HL-60/S4 (cell line): ENCODE results near the gene GPR183.

Experiments used
- in situ Hi-C: fragments of 300-500 bp; cut with MboI; formaldehyde crosslinking; loops from 2 replicates; pipeline ENCODE4 v1.14.3; 2022; ENCODE audit warnings: low sequenced_read_pairs

The GPR183 gene, protein sequence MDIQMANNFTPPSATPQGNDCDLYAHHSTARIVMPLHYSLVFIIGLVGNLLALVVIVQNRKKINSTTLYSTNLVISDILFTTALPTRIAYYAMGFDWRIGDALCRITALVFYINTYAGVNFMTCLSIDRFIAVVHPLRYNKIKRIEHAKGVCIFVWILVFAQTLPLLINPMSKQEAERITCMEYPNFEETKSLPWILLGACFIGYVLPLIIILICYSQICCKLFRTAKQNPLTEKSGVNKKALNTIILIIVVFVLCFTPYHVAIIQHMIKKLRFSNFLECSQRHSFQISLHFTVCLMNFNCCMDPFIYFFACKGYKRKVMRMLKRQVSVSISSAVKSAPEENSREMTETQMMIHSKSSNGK

GRCh38 chr13:99307247-99307646 lies at the start of gene GPR183:
TSS of gene GPR183 (minus strand) at chr13:99307399. CDS start at chr13:99296145, 11,254 bp downstream.
- in situ Hi-C loops = no loop called here

DNA sequence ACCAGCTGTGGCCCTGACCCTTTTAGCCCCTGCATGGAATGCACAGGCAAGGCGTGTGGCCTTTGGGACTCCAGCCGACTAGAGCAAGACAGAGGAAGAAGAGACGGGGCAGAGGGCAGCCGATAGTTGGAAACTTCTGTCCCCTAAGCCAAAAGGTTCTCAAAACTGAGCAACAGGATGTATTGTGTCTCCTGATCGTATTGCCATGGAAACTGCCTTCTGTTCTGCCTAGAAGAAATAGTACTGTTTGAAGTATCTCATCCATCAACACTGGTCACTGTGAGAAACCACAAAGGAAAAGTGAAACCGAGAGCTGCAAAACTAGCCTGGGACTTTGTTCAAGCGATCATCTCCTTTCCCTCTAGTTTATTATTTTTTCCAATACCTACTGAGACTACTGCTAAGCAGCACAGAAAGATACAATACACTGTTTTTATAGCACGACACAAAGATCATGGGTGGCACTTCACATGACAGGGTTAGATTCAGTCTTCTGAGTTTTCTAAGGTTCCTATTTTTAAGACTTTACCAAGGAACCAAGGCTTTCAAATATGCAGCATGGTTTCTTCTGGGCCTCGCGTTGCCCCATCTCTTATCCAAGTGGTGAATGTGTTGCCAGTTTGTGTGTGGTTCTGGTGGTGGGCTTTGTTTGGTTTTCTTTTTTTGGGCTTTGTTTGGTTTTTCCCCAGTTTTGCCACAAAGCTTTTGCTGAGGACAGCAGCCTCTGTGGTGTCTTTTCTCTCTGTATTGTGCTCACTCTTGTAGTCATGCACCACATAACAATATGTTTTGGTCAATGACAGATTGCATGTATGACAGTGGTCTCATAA lies 49.3 kb upstream of the GPR183 start:
- in situ Hi-C loops = no loop called here

GRCh38 chr13:99356012-99356261 lies 48.7 kb upstream of the GPR183 start:
- in situ Hi-C loops = no loop called here

DNA sequence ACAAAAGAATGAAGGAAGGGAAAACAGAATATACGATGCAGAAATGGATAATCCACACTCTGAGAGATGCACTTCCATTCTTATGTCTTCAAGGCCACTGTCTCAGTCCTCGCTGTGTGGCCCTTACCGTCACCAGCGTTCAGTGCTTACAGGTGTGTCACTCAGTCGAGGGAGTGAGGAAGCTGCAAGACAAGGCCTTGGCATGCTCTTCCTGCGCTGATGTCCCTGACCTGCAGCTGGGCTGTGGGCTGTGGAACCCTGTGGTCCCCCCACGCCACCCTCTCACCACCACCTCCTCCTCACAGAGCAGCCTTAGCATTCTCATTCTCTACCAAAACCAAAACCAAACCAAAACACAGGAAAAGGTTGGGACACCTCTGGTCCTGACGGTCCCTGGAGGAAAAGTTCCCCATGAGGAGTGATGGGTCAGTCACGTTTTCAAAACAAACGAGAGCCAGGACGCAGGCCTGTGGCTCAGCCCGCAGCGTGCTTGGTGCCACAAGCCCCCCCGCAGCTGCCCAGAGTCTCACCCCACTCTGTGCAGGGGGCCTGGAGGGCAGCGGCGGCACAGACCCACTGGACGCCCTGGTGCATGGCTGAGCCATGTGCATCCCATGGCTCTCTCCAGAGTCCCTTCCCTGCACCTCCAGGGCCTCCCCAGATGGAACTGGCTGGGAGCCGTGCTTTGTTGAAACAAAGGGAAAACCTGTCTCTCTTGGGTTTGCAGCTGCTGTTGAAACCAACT lies 48.2 kb upstream of the GPR183 start:
- in situ Hi-C loops = no loop called here

GRCh38 chr13:99354371-99354951 lies 47.3 kb upstream of the GPR183 start:
- in situ Hi-C loops = no loop called here

DNA sequence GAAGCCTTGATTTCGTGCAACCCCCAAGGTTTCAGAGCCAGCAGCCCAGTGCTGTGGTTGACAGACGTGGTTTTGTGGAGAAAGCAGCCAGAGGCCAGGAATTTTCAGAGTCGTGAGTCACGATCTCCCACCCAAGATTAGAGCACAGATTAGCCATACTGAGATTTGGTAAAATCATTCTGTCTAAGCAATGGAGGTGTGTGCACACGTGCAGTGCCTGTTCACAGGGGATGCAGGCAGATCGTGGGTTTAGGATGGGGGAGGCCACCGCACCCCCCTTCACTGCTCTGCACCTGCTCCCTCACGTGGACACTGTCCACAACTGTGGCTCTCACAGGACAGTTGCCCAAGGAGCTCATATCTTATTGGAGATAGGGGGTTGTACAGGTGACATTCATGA lies 46.6 kb upstream of the GPR183 start:
- in situ Hi-C loops = no loop called here

GRCh38 chr13:99353246-99353600 lies 46.0 kb upstream of the GPR183 start:
- in situ Hi-C loops = no loop called here

DNA sequence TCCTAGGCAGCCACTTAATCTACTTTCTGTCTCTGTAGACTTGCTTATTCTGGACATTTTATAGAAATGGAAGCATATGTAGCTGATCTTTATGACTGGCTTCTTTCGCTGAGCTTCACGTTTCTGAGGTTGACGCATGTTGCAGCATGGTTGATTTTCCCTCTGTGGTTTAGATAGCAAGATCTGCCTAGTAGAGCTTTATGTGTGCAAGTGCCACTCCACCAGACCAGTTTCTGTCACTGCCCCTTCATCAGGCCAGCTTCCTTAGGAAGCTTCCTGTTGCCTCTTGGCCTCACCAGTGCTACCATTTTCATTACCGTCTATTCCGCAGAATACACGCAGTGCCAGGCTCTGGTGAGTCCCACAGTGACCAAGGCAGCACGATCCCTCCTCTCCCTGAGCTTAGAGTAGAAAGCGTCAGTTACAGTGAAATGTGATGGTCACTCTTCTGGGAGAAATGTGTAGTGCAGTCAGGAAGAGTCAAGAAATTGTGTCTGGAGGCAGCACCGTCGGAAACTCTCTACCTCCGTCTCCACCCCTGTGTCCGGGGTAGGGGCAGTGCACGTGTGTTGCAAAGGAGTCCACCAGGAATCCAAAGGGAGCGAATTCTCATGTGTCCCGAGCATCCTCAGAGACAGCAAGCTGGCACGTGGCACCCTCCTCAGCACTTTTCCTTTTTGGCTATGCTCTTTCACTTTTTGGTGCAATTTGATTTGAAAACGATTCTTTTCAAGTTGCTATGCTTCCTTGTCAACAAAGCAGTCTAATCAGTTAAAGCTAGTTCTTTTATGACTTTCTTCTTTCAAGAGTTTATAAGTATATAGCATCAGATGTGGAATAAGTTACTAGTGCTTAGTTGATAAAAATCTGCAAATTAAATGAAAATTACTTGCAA lies 45.4 kb upstream of the GPR183 start:
- in situ Hi-C loops = no loop called here

DNA sequence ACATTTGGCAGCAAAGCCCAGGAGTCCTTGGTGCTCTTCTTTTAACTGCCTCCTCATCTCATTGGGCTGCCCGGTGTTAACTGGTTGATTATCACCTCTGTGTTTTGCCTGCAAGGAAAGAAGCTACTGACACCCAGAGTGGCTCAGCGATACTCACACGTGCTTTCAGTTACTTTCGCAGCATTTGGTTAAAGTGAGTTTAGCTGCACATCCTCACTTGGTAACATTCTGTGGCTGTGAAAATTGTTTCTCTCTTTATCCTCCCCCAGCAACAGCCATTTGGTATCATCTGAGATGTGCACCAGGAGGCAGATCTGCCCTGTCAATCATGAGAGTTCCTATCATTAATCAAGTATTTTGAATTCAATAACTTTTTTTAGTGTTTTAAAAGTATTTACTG lies 44.6 kb upstream of the GPR183 start:
- in situ Hi-C loops = no loop called here

DNA sequence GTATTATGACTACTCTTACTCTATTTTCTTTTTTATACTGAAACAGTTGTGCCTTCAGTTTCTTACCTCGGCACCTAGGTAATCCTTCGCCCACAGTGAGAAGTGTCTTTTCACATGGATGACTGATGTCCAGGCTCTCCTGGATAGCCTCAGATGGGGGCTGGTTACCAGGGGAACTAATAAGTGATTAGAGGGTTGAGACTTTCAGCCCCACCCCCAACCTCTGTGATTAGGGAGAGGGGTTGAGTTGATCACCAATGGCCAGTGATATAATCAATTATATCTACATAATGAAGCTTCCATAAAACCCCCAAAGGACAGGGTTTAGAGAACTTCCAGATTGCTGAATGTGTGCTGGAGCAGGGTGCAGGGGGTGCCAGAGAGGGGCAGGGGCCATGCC lies 43.0 kb upstream of the GPR183 start:
- in situ Hi-C loops = no loop called here

GRCh38 chr13:99347911-99348451 lies 40.8 kb upstream of the GPR183 start:
- in situ Hi-C loops = no loop called here

GRCh38 chr13:99347335-99347878 lies 40.2 kb upstream of the GPR183 start:
- in situ Hi-C loops = no loop called here

DNA sequence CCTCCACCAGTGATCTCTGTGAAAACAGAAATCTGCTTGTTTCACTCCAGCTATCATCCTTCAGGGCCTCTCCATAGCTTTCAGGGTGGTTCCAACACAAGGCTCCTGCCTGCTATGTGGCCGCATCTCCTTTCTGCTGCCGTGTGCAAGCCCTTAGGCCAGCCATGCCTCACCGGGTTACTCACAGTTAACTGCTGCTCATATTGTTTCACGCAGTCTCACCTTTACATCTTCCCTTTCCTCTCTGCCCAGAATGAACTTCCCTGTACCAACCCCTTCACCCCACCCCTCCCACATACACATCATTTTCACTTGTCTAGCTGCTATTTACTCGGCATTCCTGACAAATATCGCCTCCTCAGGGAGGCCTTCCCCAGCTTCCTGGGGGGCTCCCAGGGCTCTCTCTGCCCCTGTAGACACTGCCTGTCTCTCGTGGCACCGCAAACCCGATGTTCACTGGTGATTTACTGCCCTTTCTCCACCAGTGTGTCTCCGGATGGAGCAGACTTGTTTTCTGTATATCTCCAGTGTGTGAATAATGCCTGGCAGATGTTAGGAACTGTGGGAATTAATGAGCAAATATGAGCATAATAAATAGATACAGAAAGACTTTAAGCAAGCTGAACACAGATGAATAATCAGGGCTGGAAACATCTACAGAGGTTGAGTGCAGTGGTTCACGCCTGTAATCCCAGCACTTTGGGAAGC lies 39.3 kb upstream of the GPR183 start:
- in situ Hi-C loops = no loop called here

DNA sequence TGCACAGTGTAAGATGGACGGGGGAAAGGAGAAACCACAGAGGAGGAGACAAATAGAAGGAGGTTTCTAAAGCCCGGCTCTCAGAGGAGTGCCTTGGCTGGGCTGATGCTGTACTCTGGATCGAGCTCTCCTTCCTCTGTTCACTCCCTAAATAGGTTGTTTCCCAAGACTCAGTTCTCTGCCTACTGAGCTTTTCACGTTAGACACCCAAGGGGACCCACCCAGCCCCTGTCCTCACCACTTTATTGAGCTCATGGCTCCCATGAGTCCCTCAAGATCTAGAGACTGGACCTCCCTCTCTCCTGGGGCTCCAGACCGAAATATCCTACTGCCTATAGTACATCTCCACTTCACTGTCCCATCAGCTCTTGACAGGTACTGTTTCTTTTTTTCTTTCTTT lies 38.1 kb upstream of the GPR183 start:
- in situ Hi-C loops = no loop called here

DNA sequence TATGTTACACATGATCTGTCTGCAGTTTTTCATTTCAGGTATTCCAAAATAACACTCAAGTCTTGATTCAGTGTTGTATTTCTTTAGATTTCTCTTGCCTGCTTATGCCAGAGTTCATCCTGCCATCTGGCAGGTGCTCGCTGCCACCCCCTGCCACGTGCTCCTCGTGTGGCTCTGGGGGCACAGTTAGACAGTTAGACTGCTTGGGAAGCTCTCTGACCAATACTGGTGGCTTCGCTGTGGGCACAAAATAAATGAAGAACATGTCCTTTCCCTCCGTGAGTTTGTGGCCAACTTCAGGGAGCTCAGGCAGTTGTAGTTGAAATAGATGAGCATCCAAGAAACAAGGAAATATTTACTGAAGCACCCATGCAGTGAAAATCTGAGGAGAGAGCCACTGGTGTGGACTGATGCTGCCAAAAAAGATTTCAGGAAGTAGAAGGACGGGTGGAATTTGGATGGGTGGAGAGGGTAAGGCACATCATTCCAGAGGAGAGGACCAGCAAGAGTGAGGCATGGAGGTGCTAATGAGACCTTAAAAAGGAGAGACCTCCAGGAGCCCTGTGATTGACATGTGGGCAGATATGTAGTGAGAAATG lies 37.5 kb upstream of the GPR183 start:
- in situ Hi-C loops = no loop called here

- in situ Hi-C loops = no loop called here
Measured at GRCh38 chr13:99342723-99343315, 35.6 kb upstream of the GPR183 start.

- in situ Hi-C loops = no loop called here
Measured at GRCh38 chr13:99341969-99342722, 34.9 kb upstream of the GPR183 start.

GRCh38 chr13:99340638-99341037 lies 33.4 kb upstream of the GPR183 start:
- in situ Hi-C loops = no loop called here
